Measurements from ENCODE around the gene SAP130. TPM values are rescaled to one million over a fixed set of nuclear protein-coding genes. Genes with fewer than 3 reads are reported as not detected.

The SAP130 gene
- total RNA-seq, 1 donor from 2014 or later, result 17.1 TPM

DNA sequence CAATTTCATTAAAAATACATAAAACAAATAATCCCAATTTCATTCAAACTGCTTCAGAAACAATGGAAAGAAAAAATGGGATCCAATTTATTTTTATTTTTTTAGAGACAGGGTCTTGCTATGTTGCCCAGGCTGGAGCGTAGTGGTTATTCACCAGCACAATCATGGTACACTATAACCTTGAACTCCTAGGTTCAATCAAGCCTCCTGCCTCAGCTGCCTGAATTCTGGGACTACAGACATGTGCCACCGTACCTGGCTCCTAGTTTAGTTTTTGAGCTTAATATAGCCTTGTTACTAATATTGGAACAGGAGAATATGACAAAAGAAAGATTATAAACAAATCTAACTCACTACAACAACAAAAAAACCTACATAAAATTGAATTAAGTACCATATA is 34.2 kb downstream of the SAP130 start:
- no peak overlapping the region for H3K4me3 Mint-ChIP-seq (ENCODE audit: unreplicated experiment)
- H3K27me3 Mint-ChIP-seq (ENCODE audit: low read depth), result no peaks in the 10 kb centered on the region
- H3K27ac Mint-ChIP-seq (ENCODE audit: unreplicated experiment), result no peak overlapping the region
- DNase-seq (ENCODE audit: low spot score), result no peak
- H3K4me1 Mint-ChIP-seq (ENCODE audit: low read depth), result no peaks in the 10 kb centered on the region
- no peaks in the 10 kb centered on the region for H3K9me3 Mint-ChIP-seq (ENCODE audit: low read depth)
- TF ChIP-seq, protein P1, sequence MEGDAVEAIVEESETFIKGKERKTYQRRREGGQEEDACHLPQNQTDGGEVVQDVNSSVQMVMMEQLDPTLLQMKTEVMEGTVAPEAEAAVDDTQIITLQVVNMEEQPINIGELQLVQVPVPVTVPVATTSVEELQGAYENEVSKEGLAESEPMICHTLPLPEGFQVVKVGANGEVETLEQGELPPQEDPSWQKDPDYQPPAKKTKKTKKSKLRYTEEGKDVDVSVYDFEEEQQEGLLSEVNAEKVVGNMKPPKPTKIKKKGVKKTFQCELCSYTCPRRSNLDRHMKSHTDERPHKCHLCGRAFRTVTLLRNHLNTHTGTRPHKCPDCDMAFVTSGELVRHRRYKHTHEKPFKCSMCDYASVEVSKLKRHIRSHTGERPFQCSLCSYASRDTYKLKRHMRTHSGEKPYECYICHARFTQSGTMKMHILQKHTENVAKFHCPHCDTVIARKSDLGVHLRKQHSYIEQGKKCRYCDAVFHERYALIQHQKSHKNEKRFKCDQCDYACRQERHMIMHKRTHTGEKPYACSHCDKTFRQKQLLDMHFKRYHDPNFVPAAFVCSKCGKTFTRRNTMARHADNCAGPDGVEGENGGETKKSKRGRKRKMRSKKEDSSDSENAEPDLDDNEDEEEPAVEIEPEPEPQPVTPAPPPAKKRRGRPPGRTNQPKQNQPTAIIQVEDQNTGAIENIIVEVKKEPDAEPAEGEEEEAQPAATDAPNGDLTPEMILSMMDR (IDR thresholded peaks at IDR 0.05), result no peak
- peaks cover 25% of the 10 kb centered on the region for H3K36me3 Mint-ChIP-seq (ENCODE audit: low read depth)

DNA sequence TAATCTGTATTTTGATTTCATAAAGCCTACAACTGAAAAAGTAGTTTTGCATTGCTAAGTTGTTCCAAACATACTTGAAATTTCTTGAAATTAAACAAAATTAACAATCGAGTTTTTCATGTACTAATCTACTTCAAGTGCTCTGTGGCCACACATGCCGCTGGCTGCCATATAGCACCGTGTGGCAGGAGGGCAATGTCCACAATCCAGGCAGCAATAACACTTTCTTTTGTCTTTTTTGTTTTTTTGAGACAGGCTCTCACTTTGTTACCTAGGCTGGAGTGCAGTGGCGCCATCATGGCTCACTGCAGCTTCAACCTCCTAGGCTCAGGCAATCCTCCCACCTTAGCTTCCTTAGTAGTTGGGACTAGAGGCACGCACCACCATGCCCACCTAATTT is 36.1 kb downstream of the SAP130 start:
- TF ChIP-seq, protein P1 (IDR thresholded peaks at IDR 0.05), result no peak
- H3K4me3 Mint-ChIP-seq (ENCODE audit: unreplicated experiment), result no peak overlapping the region
- peaks cover 24% of the 10 kb centered on the region for H3K36me3 Mint-ChIP-seq (ENCODE audit: low read depth)
- no peaks in the 10 kb centered on the region for H3K9me3 Mint-ChIP-seq (ENCODE audit: low read depth)
- no peaks in the 10 kb centered on the region for H3K27me3 Mint-ChIP-seq (ENCODE audit: low read depth)
- H3K4me1 Mint-ChIP-seq (ENCODE audit: low read depth), result no peaks in the 10 kb centered on the region
- H3K27ac Mint-ChIP-seq (ENCODE audit: unreplicated experiment), result no peak overlapping the region
- no peak for DNase-seq (ENCODE audit: low spot score)

DNA sequence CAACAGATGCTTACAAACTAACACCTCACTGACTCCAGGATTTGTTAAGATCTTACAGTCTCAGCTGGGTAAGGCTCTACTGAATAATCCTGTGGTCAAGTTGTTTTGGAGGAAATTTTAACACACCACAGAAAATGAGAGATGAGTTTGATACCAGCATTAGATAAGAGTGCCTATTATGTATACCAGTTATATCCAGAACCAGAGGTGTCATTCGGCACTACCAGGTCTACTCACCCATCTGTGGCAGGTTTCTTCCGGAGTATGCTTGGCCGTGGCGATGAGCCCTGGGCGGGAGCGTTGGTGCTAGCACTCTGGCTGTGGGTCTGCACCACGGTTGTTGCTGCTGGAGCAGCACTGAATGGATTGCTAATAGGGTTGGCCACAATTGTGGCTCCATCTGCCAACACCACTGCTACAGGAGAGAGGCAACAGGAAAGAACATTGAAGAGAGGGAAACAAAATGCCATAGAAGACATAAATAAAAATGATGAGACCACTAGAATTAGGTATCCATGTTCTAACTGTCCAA is 41.2 kb downstream of the SAP130 start:
- peaks cover 41% of the 10 kb centered on the region for H3K36me3 Mint-ChIP-seq (ENCODE audit: low read depth)
- no peaks in the 10 kb centered on the region for H3K4me1 Mint-ChIP-seq (ENCODE audit: low read depth)
- H3K9me3 Mint-ChIP-seq (ENCODE audit: low read depth), result no peaks in the 10 kb centered on the region
- no peak overlapping the region for H3K4me3 Mint-ChIP-seq (ENCODE audit: unreplicated experiment)
- DNase-seq (ENCODE audit: low spot score), result no peak
- TF ChIP-seq, protein P1 (IDR thresholded peaks at IDR 0.05), result no peak
- no peak overlapping the region for H3K27ac Mint-ChIP-seq (ENCODE audit: unreplicated experiment)
- no peaks in the 10 kb centered on the region for H3K27me3 Mint-ChIP-seq (ENCODE audit: low read depth)

DNA sequence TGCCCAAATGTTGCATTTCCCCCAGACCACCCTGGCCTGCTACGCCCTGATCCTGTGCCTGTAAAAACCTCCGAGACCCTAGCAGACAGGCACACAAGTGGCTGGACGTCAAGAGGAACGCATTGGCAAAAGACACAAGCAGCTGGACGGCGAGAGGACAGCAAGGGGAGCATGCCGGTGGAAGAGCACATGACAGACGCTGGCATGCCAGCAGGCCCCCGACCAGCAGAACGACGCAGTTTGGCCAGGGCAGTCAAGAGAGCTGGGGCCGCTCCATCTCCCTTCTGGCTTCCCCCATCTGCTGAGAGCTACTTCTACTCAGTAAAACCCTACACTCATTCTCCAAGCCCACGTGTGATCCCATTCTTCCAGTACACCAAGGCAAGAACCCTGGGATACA is 42.1 kb downstream of the SAP130 start:
- Mint-ChIP-seq H3K27ac (ENCODE audit: unreplicated experiment) (no peak overlapping the region), H3K4me3 (ENCODE audit: unreplicated experiment) (no peak overlapping the region), H3K36me3 (ENCODE audit: low read depth) (peaks cover 41% of the 10 kb centered on the region), H3K4me1 (ENCODE audit: low read depth) (no peaks in the 10 kb centered on the region), H3K9me3 (ENCODE audit: low read depth) (no peaks in the 10 kb centered on the region), H3K27me3 (ENCODE audit: low read depth) (no peaks in the 10 kb centered on the region)
- TF ChIP-seq, protein P1 (IDR thresholded peaks at IDR 0.05), result no peak
- DNase-seq (ENCODE audit: low spot score), result no peak

DNA sequence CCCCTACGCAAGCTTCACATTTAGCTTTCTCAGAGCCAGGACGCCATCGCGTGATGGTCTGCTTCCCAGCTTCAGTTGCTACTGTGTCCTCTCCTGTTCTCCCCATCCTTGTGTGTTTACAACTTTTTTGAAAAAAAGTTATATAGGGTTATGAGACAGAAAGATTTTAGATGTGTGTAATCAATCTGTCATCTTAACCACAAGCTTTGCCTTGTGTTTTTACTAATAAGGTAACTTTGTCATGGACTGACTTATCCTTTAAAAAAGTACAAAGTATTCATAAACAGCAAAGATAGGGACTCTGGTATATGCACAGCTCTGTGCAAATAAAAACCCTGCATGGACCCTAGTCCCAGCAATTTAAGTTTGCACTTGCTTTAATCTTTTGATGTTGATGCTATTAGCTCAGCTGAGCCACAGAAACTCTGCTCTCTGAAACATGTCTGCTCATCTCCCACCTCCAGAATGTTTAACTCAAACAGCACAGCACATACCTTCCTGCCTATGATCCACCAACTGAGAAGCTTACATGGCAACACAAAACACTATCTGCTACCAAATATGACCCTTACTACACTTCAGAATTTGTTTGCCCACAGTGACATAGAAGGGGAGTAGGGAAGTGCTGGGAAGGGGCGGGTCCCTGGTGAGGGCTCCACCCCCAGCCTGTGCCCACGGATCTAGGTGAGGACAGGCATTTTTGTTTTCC is 42.7 kb downstream of the SAP130 start:
- H3K36me3 Mint-ChIP-seq (ENCODE audit: low read depth), result peaks cover 43% of the 10 kb centered on the region
- H3K9me3 Mint-ChIP-seq (ENCODE audit: low read depth), result no peaks in the 10 kb centered on the region
- H3K27me3 Mint-ChIP-seq (ENCODE audit: low read depth), result no peaks in the 10 kb centered on the region
- H3K4me1 Mint-ChIP-seq (ENCODE audit: low read depth), result no peaks in the 10 kb centered on the region
- TF ChIP-seq, protein P1 (IDR thresholded peaks at IDR 0.05), result no peak
- H3K27ac Mint-ChIP-seq (ENCODE audit: unreplicated experiment), result no peak overlapping the region
- DNase-seq (ENCODE audit: low spot score), result no peak
- H3K4me3 Mint-ChIP-seq (ENCODE audit: unreplicated experiment), result no peak overlapping the region

Data from chondrocyte (in vitro differentiated cells).